Measurements from ENCODE around the gene LYPLA2. TPM values are rescaled to one million over a fixed set of nuclear protein-coding genes. Genes with fewer than 3 reads are reported as not detected.

Gene LYPLA2
- total RNA-seq, 2 experiments from 2014 or later = 57.0 to 59.2 TPM

- POLR2A ChIA-PET = interaction anchor here (1.0 to 2.1 kb wide), 3 partner anchors 8 to 170 kb away, joined by 3 to 8 read pairs (median 4); partner anchors contain the start of gene SRSF10
- CTCF ChIA-PET = interaction anchor here (0.7 to 6.2 kb wide), 40 partner anchors 8 to 282 kb away, joined by 3 to 73 read pairs (median 6); partner anchors contain the start of genes CNR2, FUCA1, GALE and HMGCL
- ATAC-seq (peak; percentile 96), DNase-seq (peak; percentile 88)
- no peak overlapping the region for H3K27ac Mint-ChIP-seq
- H3K4me3 Mint-ChIP-seq = no peak overlapping the region
- no peaks in the 10 kb centered on the region for H3K27me3 Mint-ChIP-seq
- no peaks in the 10 kb centered on the region for H3K9me3 Mint-ChIP-seq
- H3K4me1 Mint-ChIP-seq (ENCODE audit: low read depth) = peaks cover 9% of the 10 kb centered on the region
- TF ChIP-seq, protein P1, sequence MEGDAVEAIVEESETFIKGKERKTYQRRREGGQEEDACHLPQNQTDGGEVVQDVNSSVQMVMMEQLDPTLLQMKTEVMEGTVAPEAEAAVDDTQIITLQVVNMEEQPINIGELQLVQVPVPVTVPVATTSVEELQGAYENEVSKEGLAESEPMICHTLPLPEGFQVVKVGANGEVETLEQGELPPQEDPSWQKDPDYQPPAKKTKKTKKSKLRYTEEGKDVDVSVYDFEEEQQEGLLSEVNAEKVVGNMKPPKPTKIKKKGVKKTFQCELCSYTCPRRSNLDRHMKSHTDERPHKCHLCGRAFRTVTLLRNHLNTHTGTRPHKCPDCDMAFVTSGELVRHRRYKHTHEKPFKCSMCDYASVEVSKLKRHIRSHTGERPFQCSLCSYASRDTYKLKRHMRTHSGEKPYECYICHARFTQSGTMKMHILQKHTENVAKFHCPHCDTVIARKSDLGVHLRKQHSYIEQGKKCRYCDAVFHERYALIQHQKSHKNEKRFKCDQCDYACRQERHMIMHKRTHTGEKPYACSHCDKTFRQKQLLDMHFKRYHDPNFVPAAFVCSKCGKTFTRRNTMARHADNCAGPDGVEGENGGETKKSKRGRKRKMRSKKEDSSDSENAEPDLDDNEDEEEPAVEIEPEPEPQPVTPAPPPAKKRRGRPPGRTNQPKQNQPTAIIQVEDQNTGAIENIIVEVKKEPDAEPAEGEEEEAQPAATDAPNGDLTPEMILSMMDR (IDR thresholded peaks at IDR 0.05) = peak; percentile 79
- intact Hi-C loops (cut with micrococcal nuclease) = loop anchor here (2.0 kb wide), 1 partner anchor 107 kb away; no protein-coding TSS in a partner anchor
- peaks cover 3% of the 10 kb centered on the region for H3K36me3 Mint-ChIP-seq (ENCODE audit: low read depth)
Observed at GRCh38 chr1:23809751-23810171, 18.8 kb downstream of the LYPLA2 start.

DNA sequence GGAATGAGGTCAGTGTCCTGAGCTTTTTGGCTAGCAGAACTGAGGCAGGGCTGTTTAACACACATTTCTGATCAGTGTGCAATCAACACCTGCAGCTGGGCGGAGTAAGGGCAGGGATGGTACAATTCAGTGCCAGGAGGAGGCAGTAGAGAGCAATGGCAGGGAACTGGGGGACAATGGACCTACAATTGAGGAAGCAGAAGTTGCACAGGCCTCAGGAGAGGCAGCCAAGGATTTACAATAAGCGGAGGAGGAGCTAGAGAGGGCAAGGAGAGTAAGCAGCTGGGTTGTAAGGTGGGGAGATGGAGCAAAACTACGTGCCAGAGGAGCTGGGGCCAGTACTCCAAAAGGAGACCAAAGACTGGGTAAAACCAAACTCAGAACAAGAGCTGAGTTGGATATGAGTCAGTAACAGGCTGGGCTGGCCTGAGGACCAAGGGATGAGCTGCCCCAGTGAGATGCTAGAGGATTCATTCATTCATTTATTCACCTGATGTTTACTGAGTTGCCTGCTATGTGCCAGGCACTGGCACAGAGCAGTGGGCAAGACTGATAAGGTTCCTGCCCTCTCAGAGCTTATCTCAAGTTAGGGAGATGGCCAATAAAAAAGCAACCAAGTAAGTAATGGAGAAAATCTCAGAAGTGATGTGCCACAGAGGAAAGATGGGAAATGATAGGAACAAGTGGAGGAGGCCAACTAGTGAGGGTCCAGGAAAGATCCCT lies 20.0 kb downstream of the LYPLA2 start:
- POLR2A ChIA-PET = interaction anchor here (0.9 to 2.1 kb wide), 6 partner anchors 10 to 169 kb away, joined by 3 to 8 read pairs (median 4); partner anchors contain the start of gene SRSF10
- peaks cover 9% of the 10 kb centered on the region for H3K4me1 Mint-ChIP-seq (ENCODE audit: low read depth)

GRCh38 chr1:23814016-23814415 lies 23.1 kb downstream of the LYPLA2 start:
- intact Hi-C loops (cut with micrococcal nuclease) = no loop called here
- TF ChIP-seq, protein P1 (IDR thresholded peaks at IDR 0.05) = no peak

More for the DNA sequence above, 20.0 kb downstream of the LYPLA2 start:
- Mint-ChIP-seq H3K27ac (no peak overlapping the region), H3K36me3 (ENCODE audit: low read depth) (peaks cover 4% of the 10 kb centered on the region), H3K27me3 (no peaks in the 10 kb centered on the region), H3K4me3 (no peak overlapping the region), H3K9me3 (no peaks in the 10 kb centered on the region)
- DNase-seq (peak; percentile 69), ATAC-seq (peak; percentile 79)
- CTCF ChIA-PET = interaction anchor here (0.6 to 6.2 kb wide), 44 partner anchors 9 to 547 kb away, joined by 3 to 73 read pairs (median 6); partner anchors contain the start of genes CNR2, FUCA1, GALE and HMGCL
- TF ChIP-seq, protein P1 (IDR thresholded peaks at IDR 0.05) = peak; percentile 80
- intact Hi-C loops (cut with micrococcal nuclease) = loop anchor here (2.0 kb wide), 1 partner anchor 106 kb away; no protein-coding TSS in a partner anchor

GRCh38 chr1:23816361-23816760 lies 25.4 kb downstream of the LYPLA2 start:
- no peak for ATAC-seq
- no peaks in the 10 kb centered on the region for H3K27me3 Mint-ChIP-seq

More at GRCh38 chr1:23814016-23814415, 23.1 kb downstream of the LYPLA2 start:
- Mint-ChIP-seq H3K27me3 (no peaks in the 10 kb centered on the region), H3K4me1 (ENCODE audit: low read depth) (peaks cover 9% of the 10 kb centered on the region), H3K9me3 (no peaks in the 10 kb centered on the region), H3K27ac (no peak overlapping the region), H3K4me3 (no peak overlapping the region), H3K36me3 (ENCODE audit: low read depth) (peaks cover 9% of the 10 kb centered on the region)
- CTCF ChIA-PET = interaction anchor here (1.1 kb wide), 1 partner anchor 11 kb away, joined by 4 read pairs; the partner anchor contains the start of gene HMGCL
- DNase-seq (no peak), ATAC-seq (no peak)
- POLR2A ChIA-PET = no interaction called here

More at GRCh38 chr1:23816361-23816760, 25.4 kb downstream of the LYPLA2 start:
- CTCF ChIA-PET = interaction anchor here (0.7 to 1.6 kb wide), 5 partner anchors 9 to 196 kb away, joined by 3 to 5 read pairs (median 4); no protein-coding TSS in a partner anchor
- no peaks in the 10 kb centered on the region for H3K9me3 Mint-ChIP-seq
- POLR2A ChIA-PET = interaction anchor here (1.3 kb wide), 1 partner anchor 9 kb away, joined by 7 read pairs; the partner anchor contains the start of gene HMGCL
- no peak for DNase-seq
- no peak overlapping the region for H3K4me3 Mint-ChIP-seq
- no peaks in the 10 kb centered on the region for H3K4me1 Mint-ChIP-seq (ENCODE audit: low read depth)
- intact Hi-C loops (cut with micrococcal nuclease) = no loop called here
- H3K36me3 Mint-ChIP-seq (ENCODE audit: low read depth) = peaks cover 14% of the 10 kb centered on the region
- H3K27ac Mint-ChIP-seq = no peak overlapping the region
- TF ChIP-seq, protein P1 (IDR thresholded peaks at IDR 0.05) = no peak

Measured in activated CD8-positive, alpha-beta T cell treated with anti-CD3 and anti-CD28 coated beads for 36 hours (primary cell).